Endothelial cell of hepatic sinusoid (primary cell): Measurements from ENCODE around the gene GPR89B.
"Not testable (repeated sequence)": the region's sequence is repeated elsewhere in the genome, so short reads cannot be mapped to it uniquely, and the experiment has no call there.

ENCODE experiments used
- in situ Hi-C: cut with HindIII; loops from 2 replicates; pipeline ENCODE4 v1.10.0; 2017; ENCODE audit warnings: low sequenced_read_pairs

GPR89B gene

GRCh38 chr1:147931137-147931536 lies 2.9 kb downstream of the GPR89B start:
- in situ Hi-C loops: not testable (repeated sequence)

GRCh38 chr1:147935296-147935695 lies 7.1 kb downstream of the GPR89B start:
- in situ Hi-C loops: not testable (repeated sequence)

GRCh38 chr1:147940456-147940855 lies 12.2 kb downstream of the GPR89B start:
- in situ Hi-C loops: not testable (repeated sequence)

GRCh38 chr1:147942563-147942962 lies 14.3 kb downstream of the GPR89B start:
- in situ Hi-C loops: not testable (repeated sequence)

- in situ Hi-C loops: not testable (repeated sequence)
Observed at GRCh38 chr1:147949517-147949916, 21.3 kb downstream of the GPR89B start.

GRCh38 chr1:147958906-147959305 lies 30.7 kb downstream of the GPR89B start:
- in situ Hi-C loops: not testable (repeated sequence)

GRCh38 chr1:147959680-147960079 lies 31.5 kb downstream of the GPR89B start:
- in situ Hi-C loops: not testable (repeated sequence)

- in situ Hi-C loops: not testable (repeated sequence)
Observed at GRCh38 chr1:147964575-147964974, 36.4 kb downstream of the GPR89B start.

- in situ Hi-C loops: not testable (repeated sequence)
Observed at GRCh38 chr1:147966657-147967056, 38.4 kb downstream of the GPR89B start.

GRCh38 chr1:147978896-147979651 lies 50.9 kb downstream of the GPR89B start:
- in situ Hi-C loops: not testable (repeated sequence)

- in situ Hi-C loops: not testable (repeated sequence)
Observed at GRCh38 chr1:147985374-147985773, 57.2 kb downstream of the GPR89B start.

- in situ Hi-C loops: not testable (repeated sequence)
Observed at GRCh38 chr1:147987893-147988292, 59.7 kb downstream of the GPR89B start.

- in situ Hi-C loops: not testable (repeated sequence)
Observed at GRCh38 chr1:147992916-147993315, 64.7 kb downstream of the GPR89B start.

GRCh38 chr1:147993400-147993799 lies 65.2 kb downstream of the GPR89B start:
- in situ Hi-C loops: not testable (repeated sequence)

- in situ Hi-C loops: not testable (repeated sequence)
Observed at GRCh38 chr1:147993825-147994615, 65.8 kb downstream of the GPR89B start.

- in situ Hi-C loops: not testable (repeated sequence)
Observed at GRCh38 chr1:147996088-147996487, 67.9 kb downstream of the GPR89B start.

GRCh38 chr1:148007724-148008123 lies 79.5 kb downstream of the GPR89B start:
- in situ Hi-C loops: not testable (repeated sequence)

- in situ Hi-C loops: no loop called here
Observed at GRCh38 chr1:148010527-148010926, 82.3 kb downstream of the GPR89B start.

GRCh38 chr1:148013177-148014144 lies 85.2 kb downstream of the GPR89B start:
- in situ Hi-C loops: not testable (repeated sequence)

- in situ Hi-C loops: not testable (repeated sequence)
Observed at GRCh38 chr1:148014289-148015200, 86.3 kb downstream of the GPR89B start.
